Suprapubic skin (tissue), 4 donors: ENCODE data around the gene LRP1B. TPM values are rescaled to one million over a fixed set of nuclear protein-coding genes. Genes with fewer than 3 reads are reported as not detected.

Experiments used
- DNase-seq, 2 donors: peaks; one replicate each; pipeline ENCODE4 v3.0.0-alpha.2; 2019; ENCODE audit warnings: low spot score in 2 of 2
- H3K27ac ChIP-seq: fragments of 200-600 bp; sonication (generic); one replicate; pipeline ENCODE4 v1.5.1; 2019
- H3K27me3 ChIP-seq: fragments of 200-600 bp; sonication (generic); one replicate; pipeline ENCODE4 v1.5.1; 2019
- H3K36me3 ChIP-seq: fragments of 200-600 bp; sonication (generic); one replicate; pipeline ENCODE4 v1.5.1; 2019
- H3K4me1 ChIP-seq: fragments of 200-600 bp; sonication (generic); one replicate; pipeline ENCODE4 v1.5.1; 2019
- H3K4me3 ChIP-seq: fragments of 200-600 bp; sonication (generic); one replicate; pipeline ENCODE4 v1.5.1; 2019; ENCODE audit warnings: mild to moderate bottlenecking
- H3K9me3 ChIP-seq: fragments of 200-600 bp; sonication (generic); one replicate; pipeline ENCODE4 v1.5.1; 2019
- CTCF ChIP-seq, 2 donors: fragments of 200-600 bp in 1 of 2; fragments of 450-650 bp in 1 of 2; sonication (generic) in 1 of 2; IDR thresholded peaks; one replicate each; pipeline ENCODE4 v1.5.1; 2016 to 2019; ENCODE audit warnings: antibody characterized with exemption in 2 of 2, mild to moderate bottlenecking in 1 of 2, moderate library complexity in 1 of 2
- EP300 ChIP-seq: sonication (generic); formaldehyde crosslinking; IDR thresholded peaks from one replicate; pipeline ENCODE4 v1.6.1; 2017; ENCODE audit warnings: antibody characterized with exemption
- POLR2A ChIP-seq, 2 donors: fragments of 450-650 bp; IDR thresholded peaks; one replicate each; pipeline ENCODE4 v1.6.1; 2017; ENCODE audit warnings: antibody characterized with exemption in 2 of 2, mild to moderate bottlenecking in 2 of 2, moderate library complexity in 2 of 2
- POLR2AphosphoS5 ChIP-seq, 3 donors: sonication (generic); formaldehyde crosslinking; IDR thresholded peaks; one replicate each; pipeline ENCODE4 v1.6.1; 2017; ENCODE audit warnings: antibody characterized with exemption in 3 of 3
- WGBS: methylation state at CpG from one replicate; pipeline ENCODE4 v1.1.5; 2018; 5-methylcytosine and 5-hydroxymethylcytosine counted together
- total RNA-seq, 4 donors: library from RNA; depleted of rRNA; stranded (reverse); fragments of >200 nt; gene quantifications; one replicate each; pipeline ENCODE4 v1.1.0, GENCODE V29; 2016

Gene LRP1B
- total RNA-seq, 4 donors from 2014 or later, result 0.11 to 2.7 (median 1.3) TPM

- WGBS, result 76% methylated on average over 3 of the region's 3 CpGs
- TF ChIP-seq POLR2A (IDR thresholded peaks at IDR 0.05) (no peak), CTCF (IDR thresholded peaks at IDR 0.05) (no peak), EP300 (no peak), POLR2AphosphoS5 (IDR thresholded peaks at IDR 0.05) (no peak)
Observed at GRCh38 chr2:140759426-140760156, 1371.2 kb downstream of the LRP1B start.

GRCh38 chr2:140747665-140748064 lies 1383.2 kb downstream of the LRP1B start:
- Histone ChIP-seq H3K36me3 (no peaks in the 10 kb centered on the region), H3K4me3 (no peak overlapping the region), H3K9me3 (no peaks in the 10 kb centered on the region), H3K27ac (no peak overlapping the region), H3K4me1 (no peaks in the 10 kb centered on the region), H3K27me3 (no peaks in the 10 kb centered on the region)
- WGBS, result 90% methylated on average over 3 of the region's 3 CpGs
- no peak for DNase-seq
- TF ChIP-seq CTCF (IDR thresholded peaks at IDR 0.05) (no peak), POLR2A (IDR thresholded peaks at IDR 0.05) (no peak), EP300 (no peak), POLR2AphosphoS5 (IDR thresholded peaks at IDR 0.05) (no peak)

More at GRCh38 chr2:140759426-140760156, 1371.2 kb downstream of the LRP1B start:
- Histone ChIP-seq H3K27me3 (no peaks in the 10 kb centered on the region), H3K9me3 (no peaks in the 10 kb centered on the region), H3K27ac (no peak overlapping the region), H3K36me3 (no peaks in the 10 kb centered on the region), H3K4me3 (no peak overlapping the region), H3K4me1 (no peaks in the 10 kb centered on the region)
- no peak for DNase-seq

- no peaks in the 10 kb centered on the region for H3K4me1 ChIP-seq
- no peak overlapping the region for H3K4me3 ChIP-seq
- H3K36me3 ChIP-seq, result no peaks in the 10 kb centered on the region
- DNase-seq, result no peak
- no peak for TF ChIP-seq CTCF (IDR thresholded peaks at IDR 0.05)
- TF ChIP-seq POLR2A (IDR thresholded peaks at IDR 0.05), result no peak
- TF ChIP-seq POLR2AphosphoS5 (IDR thresholded peaks at IDR 0.05), result no peak
- no peak for TF ChIP-seq EP300
- no peaks in the 10 kb centered on the region for H3K9me3 ChIP-seq
- H3K27ac ChIP-seq, result no peak overlapping the region
- no peaks in the 10 kb centered on the region for H3K27me3 ChIP-seq
- WGBS, result 71% methylated on average over 2 of the region's 2 CpGs
Observed at GRCh38 chr2:140747090-140747489, 1383.7 kb downstream of the LRP1B start.

GRCh38 chr2:140744379-140744778 lies 1386.4 kb downstream of the LRP1B start:
- Histone ChIP-seq H3K27ac (no peak overlapping the region), H3K4me1 (no peaks in the 10 kb centered on the region), H3K36me3 (no peaks in the 10 kb centered on the region), H3K27me3 (no peaks in the 10 kb centered on the region), H3K4me3 (no peak overlapping the region), H3K9me3 (no peaks in the 10 kb centered on the region)
- 74% methylated on average over 3 of the region's 3 CpGs for WGBS
- DNase-seq, result no peak
- TF ChIP-seq POLR2AphosphoS5 (IDR thresholded peaks at IDR 0.05), result no peak
- no peak for TF ChIP-seq CTCF (IDR thresholded peaks at IDR 0.05)
- no peak for TF ChIP-seq POLR2A (IDR thresholded peaks at IDR 0.05)
- no peak for TF ChIP-seq EP300

- H3K27ac ChIP-seq, result no peak overlapping the region
- no peaks in the 10 kb centered on the region for H3K36me3 ChIP-seq
Observed at GRCh38 chr2:140737006-140737405, 1393.8 kb downstream of the LRP1B start.

More at GRCh38 chr2:140737006-140737405, 1393.8 kb downstream of the LRP1B start:
- DNase-seq, result no peak
- WGBS, result 69% methylated on average over 1 of the region's 1 CpG
- no peak for TF ChIP-seq EP300
- TF ChIP-seq CTCF (IDR thresholded peaks at IDR 0.05), result no peak
- TF ChIP-seq POLR2AphosphoS5 (IDR thresholded peaks at IDR 0.05), result no peak
- TF ChIP-seq POLR2A (IDR thresholded peaks at IDR 0.05), result no peak
- H3K4me3 ChIP-seq, result no peak overlapping the region
- H3K9me3 ChIP-seq, result no peaks in the 10 kb centered on the region
- H3K4me1 ChIP-seq, result no peaks in the 10 kb centered on the region
- no peaks in the 10 kb centered on the region for H3K27me3 ChIP-seq
